Hepatocyte (in vitro differentiated cells): ENCODE measurements around the gene COL5A2. TPM values are rescaled to one million over a fixed set of nuclear protein-coding genes. Genes with fewer than 3 reads are reported as not detected.

Experiments
- DNase-seq: peaks from one replicate; pipeline ENCODE4 v3.0.0-alpha.2; 2016; ENCODE audit warnings: low spot score
- H2AFZ ChIP-seq: fragments of 200-600 bp; sonication (generic); 2 replicates; pipeline ENCODE4 v1.6.0; 2016; ENCODE audit warnings: antibody characterized with exemption, mild to moderate bottlenecking
- H3K27ac ChIP-seq: fragments of 200-600 bp; sonication (generic); 2 replicates; pipeline ENCODE4 v1.5.1; 2016; ENCODE audit warnings: mild to moderate bottlenecking
- H3K27me3 ChIP-seq: fragments of 200-600 bp; sonication (generic); 2 replicates; pipeline ENCODE4 v1.6.1; 2016
- H3K36me3 ChIP-seq: fragments of 200-600 bp; sonication (generic); replicated peaks from 2 replicates; pipeline ENCODE4 v1.5.1; 2016; ENCODE audit warnings: low read depth; ENCODE audit not compliant: insufficient read depth
- H3K4me1 ChIP-seq: fragments of 200-600 bp; sonication (generic); 2 replicates; pipeline ENCODE4 v1.5.1; 2016; ENCODE audit warnings: mild to moderate bottlenecking, moderate library complexity; ENCODE audit not compliant: insufficient read depth
- H3K4me2 ChIP-seq: fragments of 200-600 bp; sonication (generic); 2 replicates; pipeline ENCODE4 v1.6.0; 2016
- H3K4me3 ChIP-seq: fragments of 200-600 bp; sonication (generic); 2 replicates; pipeline ENCODE4 v1.5.1; 2016; ENCODE audit warnings: mild to moderate bottlenecking
- H3K79me2 ChIP-seq: fragments of 200-600 bp; sonication (generic); 2 replicates; pipeline ENCODE4 v1.6.0; 2017; ENCODE audit warnings: mild to moderate bottlenecking
- H3K9me2 ChIP-seq: fragments of 200-600 bp; sonication (generic); replicated peaks from 2 replicates; pipeline ENCODE4 v1.6.0; 2017; ENCODE audit warnings: mild to moderate bottlenecking; ENCODE audit not compliant: insufficient read depth
- H3K9me3 ChIP-seq: fragments of 200-600 bp; sonication (generic); 2 replicates; pipeline ENCODE4 v1.5.1; 2016; ENCODE audit warnings: low read depth, mild to moderate bottlenecking
- H4K20me1 ChIP-seq: fragments of 200-600 bp; sonication (generic); 2 replicates; pipeline ENCODE4 v1.6.0; 2016; ENCODE audit warnings: mild to moderate bottlenecking; ENCODE audit not compliant: insufficient read depth, poor library complexity, severe bottlenecking
- EZH2 ChIP-seq: fragments of 200-600 bp; sonication (generic); IDR thresholded peaks from 2 replicates; pipeline ENCODE4 v1.6.1; 2016; ENCODE audit warnings: antibody characterized with exemption, mild to moderate bottlenecking, borderline replicate concordance
- EZH2phosphoT487 ChIP-seq: fragments of 200-600 bp; sonication (generic); IDR thresholded peaks from one replicate; pipeline ENCODE4 v1.6.1; 2018; ENCODE audit warnings: antibody characterized with exemption, mild to moderate bottlenecking, low read depth, moderate library complexity; ENCODE audit not compliant: unreplicated experiment, severe bottlenecking
- WGBS: methylation state at CpG from one replicate; pipeline ENCODE4 v1.1.6; 2016; ENCODE audit warnings: low lambda C conversion rate; ENCODE audit errors: missing lambda C conversion rate; 5-methylcytosine and 5-hydroxymethylcytosine counted together
- polyA plus RNA-seq: library from polyadenylated mRNA; unstranded; fragments of >200 nt; fragmentation: Nextera tagmentation; extraction: Ambion mirVana; gene quantifications from 2 replicates; pipeline ENCODE4 v1.2.1, GENCODE V29; 2016
- total RNA-seq: library from RNA; depleted of rRNA; stranded (reverse); fragments of >200 nt; gene quantifications from 2 replicates; pipeline ENCODE4 v1.2.3, GENCODE V29; 2014
- TF ChIP-seq, protein P1 (sequence below): fragments of 200-600 bp; sonication (generic); IDR thresholded peaks from 2 replicates; pipeline ENCODE4 v1.5.1; 2016; ENCODE audit warnings: antibody characterized with exemption, mild to moderate bottlenecking; ENCODE audit not compliant: poor library complexity

The COL5A2 gene
- total and polyA plus RNA-seq, 2 experiments from 2014 or later, result 137 to 406 TPM

GRCh38 chr2:189176516-189176915 is 3.0 kb downstream of the COL5A2 start:
- no peaks in the 10 kb centered on the region for H3K27me3 ChIP-seq
- no peak for DNase-seq
- H3K9me2 ChIP-seq, result no peaks in the 10 kb centered on the region
- H2AFZ ChIP-seq, result no peak overlapping the region
- no peak for TF ChIP-seq EZH2phosphoT487
- TF ChIP-seq EZH2, result no peak
- TF ChIP-seq, protein P1, sequence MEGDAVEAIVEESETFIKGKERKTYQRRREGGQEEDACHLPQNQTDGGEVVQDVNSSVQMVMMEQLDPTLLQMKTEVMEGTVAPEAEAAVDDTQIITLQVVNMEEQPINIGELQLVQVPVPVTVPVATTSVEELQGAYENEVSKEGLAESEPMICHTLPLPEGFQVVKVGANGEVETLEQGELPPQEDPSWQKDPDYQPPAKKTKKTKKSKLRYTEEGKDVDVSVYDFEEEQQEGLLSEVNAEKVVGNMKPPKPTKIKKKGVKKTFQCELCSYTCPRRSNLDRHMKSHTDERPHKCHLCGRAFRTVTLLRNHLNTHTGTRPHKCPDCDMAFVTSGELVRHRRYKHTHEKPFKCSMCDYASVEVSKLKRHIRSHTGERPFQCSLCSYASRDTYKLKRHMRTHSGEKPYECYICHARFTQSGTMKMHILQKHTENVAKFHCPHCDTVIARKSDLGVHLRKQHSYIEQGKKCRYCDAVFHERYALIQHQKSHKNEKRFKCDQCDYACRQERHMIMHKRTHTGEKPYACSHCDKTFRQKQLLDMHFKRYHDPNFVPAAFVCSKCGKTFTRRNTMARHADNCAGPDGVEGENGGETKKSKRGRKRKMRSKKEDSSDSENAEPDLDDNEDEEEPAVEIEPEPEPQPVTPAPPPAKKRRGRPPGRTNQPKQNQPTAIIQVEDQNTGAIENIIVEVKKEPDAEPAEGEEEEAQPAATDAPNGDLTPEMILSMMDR, result no peak
- no peaks in the 10 kb centered on the region for H3K36me3 ChIP-seq
- H3K4me1 ChIP-seq, result peaks cover 5% of the 10 kb centered on the region
- no peaks in the 10 kb centered on the region for H3K9me3 ChIP-seq
- H4K20me1 ChIP-seq, result peaks cover 10% of the 10 kb centered on the region
- WGBS, result 63% methylated on average over 3 of the region's 3 CpGs
- H3K27ac ChIP-seq, result peak overlapping the region; percentile 95
- H3K79me2 ChIP-seq, result peaks cover 79% of the 10 kb centered on the region
- peak overlapping the region; percentile 74 for H3K4me2 ChIP-seq
- H3K4me3 ChIP-seq, result peak overlapping the region; percentile 68

DNA sequence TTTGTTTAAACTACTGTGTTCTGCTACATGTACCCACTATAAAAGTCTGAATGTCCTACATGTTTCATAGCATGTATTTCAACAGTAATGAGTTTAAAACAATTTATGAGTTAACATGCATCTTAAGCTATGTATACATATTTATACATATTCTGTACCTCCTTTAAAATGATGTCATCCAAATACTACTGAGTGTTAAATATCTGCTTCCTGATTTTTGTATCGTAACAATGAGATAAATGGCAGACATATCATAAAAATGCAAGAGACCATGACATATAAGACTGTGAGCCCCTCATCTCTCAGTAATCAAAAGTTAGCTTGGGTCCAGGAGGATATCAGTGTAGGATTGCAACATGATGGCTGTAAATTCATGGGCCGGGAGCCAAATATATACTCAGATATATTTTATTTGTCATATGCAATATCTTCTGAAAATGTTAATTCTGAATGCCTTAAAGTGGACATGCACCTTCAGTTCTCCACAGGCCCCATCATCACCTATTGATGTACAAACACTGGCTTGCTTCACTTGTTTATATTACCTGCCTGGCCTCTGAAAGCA is 3.6 kb downstream of the COL5A2 start:
- Histone ChIP-seq H3K9me2 (no peaks in the 10 kb centered on the region), H3K4me1 (no peaks in the 10 kb centered on the region), H3K4me3 (peak overlapping the region; percentile 68), H3K27me3 (no peaks in the 10 kb centered on the region), H3K4me2 (peak overlapping the region; percentile 74), H3K36me3 (no peaks in the 10 kb centered on the region), H3K79me2 (peaks cover 82% of the 10 kb centered on the region), H3K9me3 (no peaks in the 10 kb centered on the region), H4K20me1 (peaks cover 15% of the 10 kb centered on the region), H3K27ac (peak overlapping the region; percentile 95), H2AFZ (no peak overlapping the region)
- 53% methylated on average over 2 of the region's 2 CpGs for WGBS
- no peak for DNase-seq
- TF ChIP-seq EZH2phosphoT487, result no peak
- no peak for TF ChIP-seq EZH2
- TF ChIP-seq, protein P1, result no peak

DNA sequence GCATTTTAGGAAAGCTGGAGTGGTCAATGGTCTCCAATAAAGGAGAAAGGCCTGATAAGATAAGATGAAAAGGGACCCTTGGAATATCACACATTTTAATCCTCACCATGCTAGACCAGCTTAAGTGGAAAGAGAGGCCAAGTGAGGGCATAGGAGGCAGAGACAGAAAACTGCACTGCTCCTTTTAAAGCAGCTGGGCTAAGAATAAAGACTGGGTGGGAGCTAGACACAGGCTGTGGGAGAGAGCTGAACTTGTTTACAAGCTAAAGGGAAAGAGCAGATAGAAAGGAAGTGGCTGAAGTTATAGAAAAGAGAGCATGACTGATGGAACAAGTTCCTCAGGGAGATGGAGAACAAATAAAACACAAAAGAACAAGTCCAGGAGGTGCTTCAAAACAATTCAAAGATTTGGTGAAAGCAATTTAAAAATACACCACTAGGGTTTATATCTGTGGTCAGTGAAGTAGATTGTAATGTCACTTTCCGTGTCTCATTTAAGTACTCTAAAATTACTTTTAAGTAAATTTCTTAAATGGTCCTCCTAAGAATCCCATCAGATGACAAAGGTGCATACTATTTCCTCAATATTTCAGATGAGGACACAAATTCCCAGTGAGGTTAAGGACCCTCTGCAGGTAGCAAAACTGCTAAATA is 7.5 kb downstream of the COL5A2 start:
- peaks cover 22% of the 10 kb centered on the region for H4K20me1 ChIP-seq
- peak overlapping the region; percentile 22 for H3K4me2 ChIP-seq
- no peak overlapping the region for H2AFZ ChIP-seq
- no peaks in the 10 kb centered on the region for H3K36me3 ChIP-seq
- peaks cover 98% of the 10 kb centered on the region for H3K79me2 ChIP-seq
- H3K27ac ChIP-seq, result no peak overlapping the region
- 80% methylated on average over 1 of the region's 1 CpG for WGBS
- H3K4me3 ChIP-seq, result no peak overlapping the region
- DNase-seq, result no peak
- TF ChIP-seq EZH2 (no peak), EZH2phosphoT487 (no peak)
- TF ChIP-seq, protein P1, result no peak
- no peaks in the 10 kb centered on the region for H3K27me3 ChIP-seq
- H3K4me1 ChIP-seq, result no peaks in the 10 kb centered on the region
- H3K9me2 ChIP-seq, result no peaks in the 10 kb centered on the region
- H3K9me3 ChIP-seq, result no peaks in the 10 kb centered on the region
